Stimulated activated CD4-positive, alpha-beta T cell treated with anti-CD3 and anti-CD28 coated beads, Interleukin-2, amount 100 ng/mL, for 4 hours (primary cell): ENCODE data around the gene PIK3R3.
"Not testable (repeated sequence)": the region's sequence is repeated elsewhere in the genome, so short reads cannot be mapped to it uniquely, and the experiment has no call there.

Experiments used
- DNase-seq: peaks from one replicate; pipeline ENCODE4 v3.0.0-alpha.2; 2020; ENCODE audit warnings: low read depth

Gene PIK3R3

GRCh38 chr1:46065405-46065804 is 67.0 kb downstream of the PIK3R3 start:
- DNase-seq: no peak

GRCh38 chr1:46064708-46065107 is 67.7 kb downstream of the PIK3R3 start:
- no peak for DNase-seq

GRCh38 chr1:46062651-46063319 is 69.6 kb downstream of the PIK3R3 start:
- DNase-seq: peak; percentile 33

- no peak for DNase-seq
Measured at GRCh38 chr1:46061146-46061545, 71.3 kb downstream of the PIK3R3 start.

GRCh38 chr1:46058936-46059335 is 73.5 kb downstream of the PIK3R3 start:
- no peak for DNase-seq

- no peak for DNase-seq
Measured at GRCh38 chr1:46057781-46058180, 74.6 kb downstream of the PIK3R3 start.

- not testable (repeated sequence) for DNase-seq
Measured at GRCh38 chr1:46057215-46057614, 75.2 kb downstream of the PIK3R3 start.

- DNase-seq: no peak
Measured at GRCh38 chr1:46056325-46056724, 76.1 kb downstream of the PIK3R3 start.

GRCh38 chr1:46053734-46054133 is 78.7 kb downstream of the PIK3R3 start:
- no peak for DNase-seq

GRCh38 chr1:46044116-46044515 is 88.3 kb downstream of the PIK3R3 start:
- no peak for DNase-seq

GRCh38 chr1:46043458-46044017 is 88.9 kb downstream of the PIK3R3 start:
- no peak for DNase-seq

- DNase-seq: no peak
Measured at GRCh38 chr1:46041974-46042373, 90.5 kb downstream of the PIK3R3 start.

GRCh38 chr1:46041551-46041950 is 90.9 kb downstream of the PIK3R3 start:
- no peak for DNase-seq

GRCh38 chr1:46039571-46040052 is 92.8 kb downstream of the PIK3R3 start:
- DNase-seq: no peak

GRCh38 chr1:46036894-46037839 is 95.3 kb downstream of the PIK3R3 start:
- peak; percentile 75 for DNase-seq

GRCh38 chr1:46034601-46035516 is 97.6 kb downstream of the PIK3R3 start:
- DNase-seq: no peak

- no peak for DNase-seq
Measured at GRCh38 chr1:46030876-46031660, 101.4 kb downstream of the PIK3R3 start.

- no peak for DNase-seq
Measured at GRCh38 chr1:46030074-46030870, 102.2 kb downstream of the PIK3R3 start.

GRCh38 chr1:46027788-46028573 is 104.4 kb downstream of the PIK3R3 start:
- no peak for DNase-seq
